HG02973 (cell line): Measurements from ENCODE around the gene SESN3.

Experiments used
- ATAC-seq: cut with Tn5 transposase; IDR thresholded peaks from one replicate; pipeline ENCODE4 v1.9.1; 2021; ENCODE audit warnings: moderate library complexity; ENCODE audit not compliant: unreplicated experiment

SESN3 gene

GRCh38 chr11:95128602-95129001, 102.4 kb downstream of the SESN3 start:
- no peak for ATAC-seq

- no peak for ATAC-seq
Observed at GRCh38 chr11:95123556-95123955, 107.4 kb downstream of the SESN3 start.

GRCh38 chr11:95121698-95122097, 109.3 kb downstream of the SESN3 start:
- ATAC-seq = no peak

- ATAC-seq = no peak
Observed at GRCh38 chr11:95119361-95120060, 111.5 kb downstream of the SESN3 start.

GRCh38 chr11:95115597-95115996, 115.4 kb downstream of the SESN3 start:
- no peak for ATAC-seq
